NCI-H69 (cell line): ENCODE results near the gene MAGI3.

ENCODE experiments used
- DNase-seq: peaks from one replicate; lab custom pipeline; 2025; lab: John Stamatoyannopoulos, UW

The MAGI3 gene

GRCh38 chr1:113657556-113658063 is 267.3 kb downstream of the MAGI3 start:
- no peak for DNase-seq

- DNase-seq = no peak
These were observed 268.7 kb downstream of the MAGI3 start for GRCh38 chr1:113659035-113659434.

GRCh38 chr1:113659556-113659955 is 269.2 kb downstream of the MAGI3 start:
- no peak for DNase-seq

GRCh38 chr1:113660088-113660487 is 269.8 kb downstream of the MAGI3 start:
- peak; percentile 56 for DNase-seq

- no peak for DNase-seq
These were observed 271.8 kb downstream of the MAGI3 start for GRCh38 chr1:113662101-113662500.

GRCh38 chr1:113663165-113663951 is 273.0 kb downstream of the MAGI3 start:
- no peak for DNase-seq

GRCh38 chr1:113665071-113665470 is 274.8 kb downstream of the MAGI3 start:
- DNase-seq = no peak

GRCh38 chr1:113666126-113666525 is 275.8 kb downstream of the MAGI3 start:
- DNase-seq = no peak

- DNase-seq = no peak
These were observed 279.7 kb downstream of the MAGI3 start for GRCh38 chr1:113669988-113670387.

GRCh38 chr1:113670650-113671049 is 280.3 kb downstream of the MAGI3 start:
- DNase-seq = no peak

GRCh38 chr1:113672491-113672890 is 282.2 kb downstream of the MAGI3 start:
- DNase-seq = no peak

GRCh38 chr1:113674591-113674990 is 284.3 kb downstream of the MAGI3 start:
- no peak for DNase-seq

GRCh38 chr1:113675302-113675701 is 285.0 kb downstream of the MAGI3 start:
- no peak for DNase-seq

GRCh38 chr1:113676524-113676923 is 286.2 kb downstream of the MAGI3 start:
- DNase-seq = no peak

GRCh38 chr1:113677250-113678158 is 287.2 kb downstream of the MAGI3 start:
- DNase-seq = peak; percentile 65

- DNase-seq = no peak
These were observed 287.8 kb downstream of the MAGI3 start for GRCh38 chr1:113678159-113678469.

GRCh38 chr1:113681596-113682337 is 291.5 kb downstream of the MAGI3 start:
- DNase-seq = no peak

- no peak for DNase-seq
These were observed 293.3 kb downstream of the MAGI3 start for GRCh38 chr1:113683384-113684152.

GRCh38 chr1:113684153-113684541 is 293.8 kb downstream of the MAGI3 start:
- no peak for DNase-seq

- no peak for DNase-seq
These were observed 296.7 kb downstream of the MAGI3 start for GRCh38 chr1:113686891-113687618.

GRCh38 chr1:113691184-113691583 is 300.9 kb downstream of the MAGI3 start:
- DNase-seq = no peak
